Measurements from ENCODE around the gene ZFHX3. TPM values are rescaled to one million over a fixed set of nuclear protein-coding genes. Genes with fewer than 3 reads are reported as not detected.

Gene ZFHX3
- polyA plus RNA-seq, 1 experiment, result 2.2 TPM

GRCh38 chr16:72924537-72924926 lies 123.4 kb downstream of the ZFHX3 start:
- Histone ChIP-seq H3K4me3 (ENCODE audit: low read depth, low read length) (no peak overlapping the region), H3K36me3 (ENCODE audit: control insufficient read depth, insufficient read depth, low read length) (no peaks in the 10 kb centered on the region), H3K27me3 (ENCODE audit: control insufficient read depth, insufficient read depth, low read length) (no peaks in the 10 kb centered on the region)
- CTCF ChIA-PET, result interaction anchor here (0.6 to 0.8 kb wide), 2 partner anchors 30 to 92 kb away, joined by 3 read pairs; no protein-coding TSS in a partner anchor
- DNase-seq (ENCODE audit: low read depth), result no peak
- TF ChIP-seq CTCF (IDR thresholded peaks at IDR 0.05; ENCODE audit: insufficient read depth, low read depth, low read length), result no peak
- POLR2A ChIA-PET, result no interaction called here

- Histone ChIP-seq H3K4me3 (ENCODE audit: low read depth, low read length) (no peak overlapping the region), H3K36me3 (ENCODE audit: control insufficient read depth, insufficient read depth, low read length) (no peaks in the 10 kb centered on the region), H3K27me3 (ENCODE audit: control insufficient read depth, insufficient read depth, low read length) (no peaks in the 10 kb centered on the region)
- ChIA-PET POLR2A (no interaction called here), CTCF (interaction anchor here (1.6 kb wide), 1 partner anchor 8 kb away, joined by 8 read pairs; no protein-coding TSS in a partner anchor)
- DNase-seq (ENCODE audit: low read depth), result no peak
- no peak for TF ChIP-seq CTCF (IDR thresholded peaks at IDR 0.05; ENCODE audit: insufficient read depth, low read depth, low read length)
Measured at GRCh38 chr16:72923757-72924156, 124.2 kb downstream of the ZFHX3 start.

GRCh38 chr16:72922714-72923113 lies 125.2 kb downstream of the ZFHX3 start:
- no peaks in the 10 kb centered on the region for H3K36me3 ChIP-seq (ENCODE audit: control insufficient read depth, insufficient read depth, low read length)
- POLR2A ChIA-PET, result no interaction called here
- CTCF ChIA-PET, result interaction anchor here (1.6 kb wide), 1 partner anchor 9 kb away, joined by 8 read pairs; no protein-coding TSS in a partner anchor
- no peaks in the 10 kb centered on the region for H3K27me3 ChIP-seq (ENCODE audit: control insufficient read depth, insufficient read depth, low read length)
- DNase-seq (ENCODE audit: low read depth), result no peak
- no peak overlapping the region for H3K4me3 ChIP-seq (ENCODE audit: low read depth, low read length)
- no peak for TF ChIP-seq CTCF (IDR thresholded peaks at IDR 0.05; ENCODE audit: insufficient read depth, low read depth, low read length)

GRCh38 chr16:72921620-72922019 lies 126.3 kb downstream of the ZFHX3 start:
- Histone ChIP-seq H3K4me3 (ENCODE audit: low read depth, low read length) (no peak overlapping the region), H3K27me3 (ENCODE audit: control insufficient read depth, insufficient read depth, low read length) (no peaks in the 10 kb centered on the region), H3K36me3 (ENCODE audit: control insufficient read depth, insufficient read depth, low read length) (no peaks in the 10 kb centered on the region)
- no peak for TF ChIP-seq CTCF (IDR thresholded peaks at IDR 0.05; ENCODE audit: insufficient read depth, low read depth, low read length)
- ChIA-PET POLR2A (no interaction called here), CTCF (no interaction called here)
- no peak for DNase-seq (ENCODE audit: low read depth)

- no peak for TF ChIP-seq CTCF (IDR thresholded peaks at IDR 0.05; ENCODE audit: insufficient read depth, low read depth, low read length)
- H3K4me3 ChIP-seq (ENCODE audit: low read depth, low read length), result no peak overlapping the region
- no peaks in the 10 kb centered on the region for H3K27me3 ChIP-seq (ENCODE audit: control insufficient read depth, insufficient read depth, low read length)
- ChIA-PET POLR2A (no interaction called here), CTCF (interaction anchor here (0.6 kb wide), 2 partner anchors 63 to 74 kb away, joined by 3 read pairs; no protein-coding TSS in a partner anchor)
- DNase-seq (ENCODE audit: low read depth), result no peak
- no peaks in the 10 kb centered on the region for H3K36me3 ChIP-seq (ENCODE audit: control insufficient read depth, insufficient read depth, low read length)
Measured at GRCh38 chr16:72921106-72921505, 126.8 kb downstream of the ZFHX3 start.
